Caco-2 (cell line): ENCODE measurements around the gene SENP7. TPM values are rescaled to one million over a fixed set of nuclear protein-coding genes. Genes with fewer than 3 reads are reported as not detected.

Source experiments
- BruUV-seq: library from RNA; stranded (reverse); fragments of 400-500 nt; replicated peaks from 2 replicates; lab custom pipeline; 2021; lab: Mats Ljungman, UMichigan
- CTCF ChIA-PET: fragments of 300-600 bp; sonication (Branson Sonifier 250); formaldehyde crosslinking; loops from one replicate; lab custom pipeline; 2022; ENCODE audit warnings: antibody characterized with exemption; lab: Charles Lee
- POLR2A ChIA-PET: fragments of 300-600 bp; sonication (Branson Sonifier 250); formaldehyde crosslinking; loops from one replicate; lab custom pipeline; 2022; ENCODE audit warnings: antibody characterized with exemption; lab: Charles Lee
- DNase-seq, 2 experiments: peaks; one replicate each; pipeline versions ENCODE4 v3.0.0 to v3.0.0-alpha.2; 2020 to 2022
- H3K27me3 ChIP-seq: replicated peaks from 2 replicates; pipeline ENCODE4 v1.6.0; 2011; ENCODE audit warnings: low read length; ENCODE audit not compliant: control insufficient read depth, insufficient read depth
- H3K36me3 ChIP-seq: 2 replicates; pipeline ENCODE4 v1.5.1; 2011; ENCODE audit warnings: low read length; ENCODE audit not compliant: control insufficient read depth, insufficient read depth
- H3K4me1 ChIP-seq: fragments of 250-450 bp; sonication (Bioruptor Pico); 2 replicates; pipeline ENCODE4 v1.5.1; 2020; ENCODE audit warnings: mild to moderate bottlenecking
- H3K4me3 ChIP-seq: 2 replicates; pipeline ENCODE4 v1.5.1; 2011; ENCODE audit warnings: low read depth, mild to moderate bottlenecking, control low read depth, low read length
- H3K9me3 ChIP-seq: fragments of 250-450 bp; sonication (Bioruptor Pico); 2 replicates; pipeline ENCODE4 v1.5.1; 2020; ENCODE audit warnings: mild to moderate bottlenecking, moderate library complexity
- H3K27ac Mint-ChIP-seq: one replicate; pipeline ENCODE4 v1.8.0; 2022; ENCODE audit warnings: mixed read lengths; ENCODE audit not compliant: unreplicated experiment
- H3K27me3 Mint-ChIP-seq: one replicate; pipeline ENCODE4 v1.8.0; 2022; ENCODE audit warnings: mixed read lengths; ENCODE audit not compliant: insufficient read depth, unreplicated experiment
- H3K36me3 Mint-ChIP-seq: one replicate; pipeline ENCODE4 v1.8.0; 2022; ENCODE audit warnings: mild to moderate bottlenecking, mixed read lengths; ENCODE audit not compliant: insufficient read depth, unreplicated experiment
- H3K4me1 Mint-ChIP-seq: one replicate; pipeline ENCODE4 v1.8.0; 2022; ENCODE audit warnings: low read depth, mixed read lengths; ENCODE audit not compliant: unreplicated experiment
- H3K4me3 Mint-ChIP-seq: one replicate; pipeline ENCODE4 v1.8.0; 2022; ENCODE audit warnings: mild to moderate bottlenecking, moderate library complexity, mixed read lengths; ENCODE audit not compliant: unreplicated experiment
- H3K9me3 Mint-ChIP-seq: one replicate; pipeline ENCODE4 v1.8.0; 2022; ENCODE audit warnings: mixed read lengths; ENCODE audit not compliant: unreplicated experiment
- CTCF ChIP-seq, 2 experiments: fragments of 200-600 bp in 1 of 2; IDR thresholded peaks; 1 replicate in 1 of 2; 2 replicates in 1 of 2; pipeline versions ENCODE4 v1.5.1 to v1.8.0; 2011 to 2022; ENCODE audit warnings: antibody characterized with exemption in 1 of 2, control low read depth in 1 of 2, inconsistent platforms in 1 of 2, low read depth in 1 of 2, low read length in 1 of 2, mild to moderate bottlenecking in 1 of 2, moderate library complexity in 1 of 2; ENCODE audit not compliant: insufficient read depth in 1 of 2, severe bottlenecking in 1 of 2, unreplicated experiment in 1 of 2
- intact Hi-C: fragments of 100-400 bp; cut with micrococcal nuclease; formaldehyde crosslinking; loops from one replicate; pipeline ENCODE4 v1.10.0; 2022; ENCODE audit not compliant: unreplicated experiment
- total RNA-seq: library from RNA; stranded (reverse); gene quantifications from 2 replicates; pipeline ENCODE4 v1.2.3, GENCODE V29; 2022

Gene SENP7
- total RNA-seq, 1 experiment from 2014 or later: 8.5 TPM

GRCh38 chr3:101521211-101521701 is 8.2 kb upstream of the SENP7 start:
- H3K27ac Mint-ChIP-seq: no peak overlapping the region
- no peak for DNase-seq
- no peaks in the 10 kb centered on the region for H3K9me3 Mint-ChIP-seq
- Histone ChIP-seq H3K27me3 (no peaks in the 10 kb centered on the region), H3K4me1 (0 out of 2 replicates have a peak, but pooled peaks cover 4% of the 10 kb centered on the region), H3K4me3 (no peak overlapping the region), H3K36me3 (no peaks in the 10 kb centered on the region), H3K9me3 (no peaks in the 10 kb centered on the region)
- H3K4me1 Mint-ChIP-seq: peaks cover 14% of the 10 kb centered on the region
- TF ChIP-seq CTCF (IDR thresholded peaks at IDR 0.05; ENCODE audit: insufficient read depth in 1 of 2, low read depth in 1 of 2, low read length in 1 of 2, severe bottlenecking in 1 of 2, unreplicated experiment in 1 of 2): no peak
- H3K27me3 Mint-ChIP-seq: no peaks in the 10 kb centered on the region
- H3K36me3 Mint-ChIP-seq: no peaks in the 10 kb centered on the region
- intact Hi-C loops: no loop called here
- POLR2A ChIA-PET: no interaction called here
- CTCF ChIA-PET: no interaction called here
- no peak overlapping the region for H3K4me3 Mint-ChIP-seq
- BruUV-seq: no TSS peak

- Mint-ChIP-seq H3K36me3 (no peaks in the 10 kb centered on the region), H3K4me3 (peak overlapping the region; percentile 20), H3K27me3 (no peaks in the 10 kb centered on the region), H3K27ac (peak overlapping the region; percentile 76), H3K4me1 (peaks cover 14% of the 10 kb centered on the region), H3K9me3 (no peaks in the 10 kb centered on the region)
- intact Hi-C loops: no loop called here
- Histone ChIP-seq H3K27me3 (no peaks in the 10 kb centered on the region), H3K36me3 (no peaks in the 10 kb centered on the region), H3K4me3 (no peak overlapping the region), H3K9me3 (no peaks in the 10 kb centered on the region), H3K4me1 (0 out of 2 replicates have a peak, but pooled peaks cover 4% of the 10 kb centered on the region)
- ChIA-PET CTCF (no interaction called here), POLR2A (no interaction called here)
- TF ChIP-seq CTCF (IDR thresholded peaks at IDR 0.05; ENCODE audit: insufficient read depth in 1 of 2, low read depth in 1 of 2, low read length in 1 of 2, severe bottlenecking in 1 of 2, unreplicated experiment in 1 of 2): no peak
- DNase-seq: peak; percentile 47 to 49
- TSS peak; percentile 52 for BruUV-seq
Observed at GRCh38 chr3:101519685-101520365, 6.8 kb upstream of the SENP7 start.

GRCh38 chr3:101518421-101518871 is 5.4 kb upstream of the SENP7 start:
- Mint-ChIP-seq H3K27me3 (no peaks in the 10 kb centered on the region), H3K36me3 (no peaks in the 10 kb centered on the region), H3K4me3 (no peak overlapping the region), H3K27ac (no peak overlapping the region), H3K9me3 (no peaks in the 10 kb centered on the region), H3K4me1 (peaks cover 14% of the 10 kb centered on the region)
- no peak for DNase-seq
- Histone ChIP-seq H3K9me3 (no peaks in the 10 kb centered on the region), H3K4me1 (peaks cover 4% of the 10 kb centered on the region; the same call in 1 of the 2 replicates), H3K36me3 (no peaks in the 10 kb centered on the region), H3K27me3 (no peaks in the 10 kb centered on the region), H3K4me3 (no peak overlapping the region)
- intact Hi-C loops: no loop called here
- BruUV-seq: no TSS peak
- no peak for TF ChIP-seq CTCF (IDR thresholded peaks at IDR 0.05; ENCODE audit: insufficient read depth in 1 of 2, low read depth in 1 of 2, low read length in 1 of 2, severe bottlenecking in 1 of 2, unreplicated experiment in 1 of 2)
- CTCF ChIA-PET: no interaction called here
- POLR2A ChIA-PET: no interaction called here
